ENCODE data around the gene TNFSF13.

The TNFSF13 gene

DNA sequence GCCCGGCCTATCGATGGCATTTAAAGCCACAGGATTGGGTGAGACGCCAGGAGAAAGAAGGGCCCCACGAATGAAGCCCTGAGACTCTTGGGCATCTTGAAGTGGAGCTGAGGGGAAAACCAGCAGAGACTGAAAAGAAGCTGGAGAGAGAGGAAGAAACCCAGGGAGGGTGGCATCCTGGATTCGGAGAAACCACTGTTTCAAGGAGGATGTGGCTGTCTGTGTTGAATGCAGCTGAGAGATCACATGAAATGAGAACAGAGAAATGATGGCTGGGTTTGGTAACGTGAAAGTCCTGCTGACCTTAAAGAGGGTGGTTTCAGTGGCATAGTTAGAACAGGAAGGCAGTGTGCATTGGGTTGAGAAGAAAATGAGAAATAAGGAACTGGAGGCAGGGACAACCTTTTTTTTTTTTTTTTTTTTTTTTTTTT is 5.9 kb upstream of the TNFSF13 start:
- no peak for DNase-seq

DNA sequence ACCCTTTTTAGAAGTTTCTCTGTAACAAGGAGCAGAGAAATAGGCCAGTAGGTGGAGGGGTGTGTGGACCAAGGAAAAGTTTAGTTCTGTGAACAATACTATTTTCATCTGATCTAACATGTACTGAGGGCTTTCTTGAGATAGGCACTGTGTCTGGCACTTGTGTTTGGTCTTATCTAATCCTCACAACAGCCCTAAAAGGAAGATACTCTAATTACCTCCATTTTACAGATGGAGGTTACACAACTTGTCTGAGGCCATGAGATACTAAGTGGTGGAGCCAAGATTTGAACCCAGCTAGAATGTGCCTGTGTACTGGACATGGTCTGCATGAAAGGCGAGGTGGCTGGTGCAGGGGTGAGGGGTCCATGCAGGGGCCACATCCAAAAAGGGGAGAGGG is 5.2 kb upstream of the TNFSF13 start:
- DNase-seq, result no peak

DNA sequence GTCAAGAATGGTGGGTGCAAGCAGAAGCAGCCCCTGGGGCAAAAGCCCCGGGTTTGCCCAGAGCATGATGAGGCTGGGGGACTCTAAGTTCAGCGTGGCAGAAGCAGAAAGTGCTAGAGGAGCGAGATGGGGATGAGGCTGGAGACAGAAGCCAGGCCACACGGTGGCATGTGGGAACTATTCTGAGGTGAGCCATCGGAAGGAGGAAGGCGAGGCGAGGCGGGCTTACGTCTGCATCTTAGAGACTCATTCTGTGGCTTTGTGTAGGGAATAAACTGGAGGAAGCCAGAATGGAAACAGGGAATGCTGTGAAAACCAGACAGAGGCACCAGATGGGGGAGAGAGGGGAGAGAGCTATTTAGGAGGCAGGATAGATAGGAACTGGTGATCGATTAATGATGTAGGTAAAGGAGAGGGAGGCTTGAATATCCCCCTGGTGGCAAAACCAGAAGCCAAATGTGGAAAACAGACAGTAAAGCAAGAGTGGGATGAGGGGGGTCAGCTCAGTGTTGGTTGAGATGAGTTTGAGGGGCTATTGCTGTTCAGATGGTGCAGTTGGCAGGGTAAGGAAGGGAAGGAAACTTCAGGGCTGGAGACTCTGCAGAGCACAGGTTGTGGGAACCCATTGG is 3.1 kb upstream of the TNFSF13 start:
- DNase-seq, result no peak

DNA sequence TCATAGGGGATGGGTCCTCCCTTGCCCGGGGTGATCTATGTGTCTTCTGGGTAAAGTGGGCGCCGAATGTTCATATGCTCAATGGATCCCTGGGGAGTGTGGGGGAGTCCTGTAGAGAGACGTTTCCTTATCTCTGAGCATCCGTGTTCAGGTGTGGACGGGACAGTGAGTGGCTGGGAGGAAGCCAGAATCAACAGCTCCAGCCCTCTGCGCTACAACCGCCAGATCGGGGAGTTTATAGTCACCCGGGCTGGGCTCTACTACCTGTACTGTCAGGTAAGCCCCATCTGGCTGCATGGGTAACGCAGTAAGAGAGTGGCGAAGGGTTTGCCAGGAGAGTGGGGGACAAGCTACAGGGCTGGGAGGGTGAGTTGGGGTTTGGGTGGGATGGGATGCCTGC is 1.9 kb upstream of the TNFSF13 start:
- DNase-seq, result no peak

DNA sequence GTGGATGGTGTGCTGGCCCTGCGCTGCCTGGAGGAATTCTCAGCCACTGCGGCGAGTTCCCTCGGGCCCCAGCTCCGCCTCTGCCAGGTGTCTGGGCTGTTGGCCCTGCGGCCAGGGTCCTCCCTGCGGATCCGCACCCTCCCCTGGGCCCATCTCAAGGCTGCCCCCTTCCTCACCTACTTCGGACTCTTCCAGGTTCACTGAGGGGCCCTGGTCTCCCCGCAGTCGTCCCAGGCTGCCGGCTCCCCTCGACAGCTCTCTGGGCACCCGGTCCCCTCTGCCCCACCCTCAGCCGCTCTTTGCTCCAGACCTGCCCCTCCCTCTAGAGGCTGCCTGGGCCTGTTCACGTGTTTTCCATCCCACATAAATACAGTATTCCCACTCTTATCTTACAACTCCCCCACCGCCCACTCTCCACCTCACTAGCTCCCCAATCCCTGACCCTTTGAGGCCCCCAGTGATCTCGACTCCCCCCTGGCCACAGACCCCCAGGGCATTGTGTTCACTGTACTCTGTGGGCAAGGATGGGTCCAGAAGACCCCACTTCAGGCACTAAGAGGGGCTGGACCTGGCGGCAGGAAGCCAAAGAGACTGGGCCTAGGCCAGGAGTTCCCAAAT is 1.3 kb upstream of the TNFSF13 start:
- DNase-seq, result no peak

DNA sequence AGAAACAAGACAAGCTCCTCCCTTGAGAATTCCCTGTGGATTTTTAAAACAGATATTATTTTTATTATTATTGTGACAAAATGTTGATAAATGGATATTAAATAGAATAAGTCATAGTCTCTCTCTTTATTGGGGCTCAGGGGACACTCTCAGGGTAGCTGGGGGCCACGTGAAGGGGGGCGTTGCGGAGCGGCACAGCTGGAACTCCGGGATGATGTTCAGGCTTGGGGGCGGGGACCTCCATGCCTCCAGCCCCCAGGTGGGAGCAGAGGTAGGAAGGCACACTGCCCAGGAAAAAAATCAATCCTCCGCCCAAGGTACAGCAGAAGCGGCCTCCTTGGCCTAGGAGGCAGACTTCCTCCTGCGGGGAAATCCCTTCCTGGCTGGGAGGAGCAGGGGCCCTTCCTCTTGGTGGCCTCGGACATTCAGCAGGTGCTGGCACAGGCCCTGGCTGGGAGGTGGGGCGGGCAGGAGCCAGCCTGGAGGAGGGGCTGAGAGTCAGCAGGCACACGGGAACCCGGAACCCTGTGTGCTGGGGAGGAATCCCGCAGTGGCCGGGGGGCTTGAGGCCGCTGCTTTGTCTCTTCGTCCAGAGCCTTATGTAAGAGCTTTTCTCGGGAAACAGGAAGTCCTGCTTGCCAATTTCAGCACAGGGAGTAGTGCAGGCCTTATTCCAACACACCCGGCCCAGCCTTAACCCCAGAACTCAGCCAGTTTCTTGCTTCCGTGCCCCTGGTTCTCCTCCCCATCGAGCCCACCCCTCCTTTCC is 591 bp upstream of the TNFSF13 start:
- DNase-seq, result no peak

DNA sequence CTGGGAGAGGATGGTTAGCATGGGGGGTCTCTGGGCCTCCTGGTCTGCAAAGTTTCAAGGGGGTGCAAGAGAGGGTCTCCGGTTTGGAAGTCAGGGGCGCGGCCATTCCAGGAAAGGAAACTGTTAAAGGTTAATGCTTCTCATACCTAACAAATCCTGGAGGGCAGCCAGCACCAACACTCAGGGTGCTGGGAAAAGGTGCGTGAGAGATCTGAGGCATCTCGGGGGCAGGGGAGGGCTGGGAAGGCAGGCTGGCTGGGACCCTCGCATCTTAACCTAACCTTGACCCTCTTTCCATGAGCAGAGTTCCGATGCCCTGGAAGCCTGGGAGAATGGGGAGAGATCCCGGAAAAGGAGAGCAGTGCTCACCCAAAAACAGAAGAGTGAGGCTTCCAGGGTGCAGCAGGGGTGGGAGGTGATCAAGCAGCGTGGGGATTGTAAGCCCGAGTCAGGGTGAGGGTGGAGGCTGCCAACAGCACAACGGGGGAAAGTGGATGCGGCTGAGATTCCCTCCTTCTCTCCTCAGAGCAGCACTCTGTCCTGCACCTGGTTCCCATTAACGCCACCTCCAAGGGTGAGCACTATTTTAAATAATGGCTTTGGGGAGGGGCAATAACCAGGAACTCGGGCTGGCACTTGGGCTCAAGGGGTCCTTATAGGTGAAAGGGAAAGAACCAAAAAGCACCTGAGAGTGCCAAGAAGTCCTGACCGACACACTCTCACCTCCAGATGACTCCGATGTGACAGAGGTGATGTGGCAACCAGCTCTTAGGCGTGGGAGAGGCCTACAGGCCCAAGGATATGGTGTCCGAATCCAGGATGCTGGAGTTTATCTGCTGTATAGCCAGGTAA is 996 bp downstream of the TNFSF13 start:
- DNase-seq, result no peak

DNA sequence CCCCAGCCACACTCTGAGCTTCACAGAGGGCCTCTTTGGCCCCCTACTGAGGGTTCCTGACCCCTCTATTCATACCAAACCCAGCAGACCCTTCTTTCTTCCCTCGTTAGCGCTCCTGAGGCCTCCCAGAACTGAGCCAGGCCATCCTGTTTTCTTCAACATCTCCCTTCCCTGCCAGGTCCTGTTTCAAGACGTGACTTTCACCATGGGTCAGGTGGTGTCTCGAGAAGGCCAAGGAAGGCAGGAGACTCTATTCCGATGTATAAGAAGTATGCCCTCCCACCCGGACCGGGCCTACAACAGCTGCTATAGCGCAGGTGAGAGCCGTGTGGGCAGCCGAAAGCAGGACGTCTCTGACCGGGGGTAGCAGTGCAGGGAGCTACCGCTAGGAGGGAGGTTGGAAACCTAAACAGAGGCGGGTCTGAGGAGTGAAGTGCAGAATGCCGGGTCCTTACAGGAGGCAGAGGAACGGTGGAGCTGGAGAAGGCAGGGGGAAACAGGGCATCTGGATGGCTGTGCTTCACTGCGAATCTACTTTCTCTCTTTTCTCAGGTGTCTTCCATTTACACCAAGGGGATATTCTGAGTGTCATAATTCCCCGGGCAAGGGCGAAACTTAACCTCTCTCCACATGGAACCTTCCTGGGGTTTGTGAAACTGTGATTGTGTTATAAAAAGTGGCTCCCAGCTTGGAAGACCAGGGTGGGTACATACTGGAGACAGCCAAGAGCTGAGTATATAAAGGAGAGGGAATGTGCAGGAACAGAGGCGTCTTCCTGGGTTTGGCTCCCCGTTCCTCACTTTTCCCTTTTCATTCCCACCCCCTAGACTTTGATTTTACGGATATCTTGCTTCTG is 1.9 kb downstream of the TNFSF13 start:
- DNase-seq, result peak; percentile 42 to 54

DNA sequence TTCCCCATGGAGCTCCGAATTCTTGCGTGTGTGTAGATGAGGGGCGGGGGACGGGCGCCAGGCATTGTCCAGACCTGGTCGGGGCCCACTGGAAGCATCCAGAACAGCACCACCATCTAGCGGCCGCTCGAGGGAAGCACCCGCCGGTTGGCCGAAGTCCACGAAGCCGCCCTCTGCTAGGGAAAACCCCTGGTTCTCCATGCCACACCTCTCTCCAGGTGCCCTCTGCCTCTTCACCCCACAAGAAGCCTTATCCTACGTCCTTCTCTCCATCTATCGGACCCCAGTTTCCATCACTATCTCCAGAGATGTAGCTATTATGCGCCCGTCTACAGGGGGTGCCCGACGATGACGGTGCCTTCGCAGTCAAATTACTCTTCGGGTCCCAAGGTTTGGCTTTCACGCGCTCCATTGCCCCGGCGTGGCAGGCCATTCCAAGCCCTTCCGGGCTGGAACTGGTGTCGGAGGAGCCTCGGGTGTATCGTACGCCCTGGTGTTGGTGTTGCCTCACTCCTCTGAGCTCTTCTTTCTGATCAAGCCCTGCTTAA is 2.6 kb downstream of the TNFSF13 start:
- peak; percentile 82 to 84 for DNase-seq

DNA sequence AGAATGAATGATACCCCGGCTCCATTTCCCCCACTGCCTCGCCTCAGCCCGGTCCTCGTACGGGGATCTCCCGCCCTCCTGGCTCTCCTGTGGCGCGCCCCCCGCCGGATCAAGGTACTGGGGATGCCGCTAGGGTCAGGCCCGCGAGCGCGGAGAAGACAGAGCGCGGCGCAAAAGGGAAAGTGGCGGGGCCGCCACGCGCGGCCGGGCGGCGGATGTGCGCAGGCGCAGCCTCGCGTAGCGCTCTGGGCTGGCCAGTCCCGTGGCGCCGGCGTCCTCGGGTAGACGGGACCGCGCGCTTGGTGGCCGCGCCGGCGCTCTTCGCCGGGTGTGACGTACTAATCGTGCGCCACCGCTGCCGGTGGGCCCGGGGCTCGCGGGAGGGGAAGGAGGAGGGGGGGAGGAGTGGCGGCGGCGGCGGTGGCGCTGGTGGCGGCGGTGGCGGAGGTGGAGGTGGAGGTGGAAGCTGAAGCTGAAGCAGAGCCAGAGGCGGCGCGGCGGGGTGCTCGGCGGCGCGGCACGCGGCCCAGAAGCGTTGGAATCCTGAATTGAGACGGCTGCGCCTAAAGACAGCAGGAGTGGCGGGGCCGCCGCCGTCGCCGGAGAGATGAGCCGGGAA is 3.1 kb downstream of the TNFSF13 start, which contains the start of gene SENP3:
TSS of gene SENP3 (plus strand) at position 331 of the 619 bp plus-strand sequence. CDS start 1,158 bp downstream, outside the sequence.
- peak; percentile 90 to 92 for DNase-seq

DNA sequence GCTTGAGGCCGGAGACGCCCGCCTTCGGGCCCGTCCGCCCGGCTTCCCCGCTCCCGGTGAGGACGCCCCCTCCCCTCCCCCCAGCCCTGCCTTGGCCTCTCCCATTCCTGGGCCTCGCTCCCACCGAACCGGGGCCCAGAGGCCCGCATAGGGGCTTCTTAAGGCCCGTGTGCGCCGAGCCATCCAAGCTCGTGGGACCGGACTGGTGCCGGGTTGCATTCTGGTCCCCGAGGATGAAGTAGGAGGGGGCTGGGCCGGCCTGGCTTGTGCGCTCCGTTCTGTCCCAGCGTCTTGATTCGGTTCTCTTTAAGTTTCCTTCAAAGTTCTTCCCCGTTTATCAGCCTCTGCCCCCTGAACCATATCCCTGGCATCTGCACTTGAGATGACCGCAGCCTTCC is 3.7 kb downstream of the TNFSF13 start:
- no peak for DNase-seq

DNA sequence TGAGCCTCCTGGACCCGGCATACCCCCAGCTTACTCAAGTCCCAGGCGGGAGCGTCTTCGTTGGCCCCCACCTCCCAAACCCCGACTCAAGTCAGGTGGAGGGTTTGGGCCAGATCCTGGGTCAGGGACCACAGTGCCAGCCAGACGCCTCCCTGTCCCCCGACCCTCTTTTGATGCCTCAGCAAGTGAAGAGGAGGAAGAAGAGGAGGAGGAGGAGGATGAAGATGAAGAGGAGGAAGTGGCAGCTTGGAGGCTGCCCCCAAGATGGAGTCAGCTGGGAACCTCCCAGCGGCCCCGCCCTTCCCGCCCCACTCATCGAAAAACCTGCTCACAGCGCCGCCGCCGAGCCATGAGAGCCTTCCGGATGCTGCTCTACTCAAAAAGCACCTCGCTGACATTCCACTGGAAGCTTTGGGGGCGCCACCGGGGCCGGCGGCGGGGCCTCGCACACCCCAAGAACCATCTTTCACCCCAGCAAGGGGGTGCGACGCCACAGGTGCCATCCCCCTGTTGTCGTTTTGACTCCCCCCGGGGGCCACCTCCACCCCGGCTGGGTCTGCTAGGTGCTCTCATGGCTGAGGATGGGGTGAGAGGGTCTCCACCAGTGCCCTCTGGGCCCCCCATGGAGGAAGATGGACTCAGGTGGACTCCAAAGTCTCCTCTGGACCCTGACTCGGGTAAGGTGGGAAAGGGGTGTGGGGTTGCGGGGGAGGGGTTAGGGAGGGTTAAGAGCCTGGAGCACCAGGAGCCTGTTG is 4.7 kb downstream of the TNFSF13 start:
- DNase-seq, result no peak

DNA sequence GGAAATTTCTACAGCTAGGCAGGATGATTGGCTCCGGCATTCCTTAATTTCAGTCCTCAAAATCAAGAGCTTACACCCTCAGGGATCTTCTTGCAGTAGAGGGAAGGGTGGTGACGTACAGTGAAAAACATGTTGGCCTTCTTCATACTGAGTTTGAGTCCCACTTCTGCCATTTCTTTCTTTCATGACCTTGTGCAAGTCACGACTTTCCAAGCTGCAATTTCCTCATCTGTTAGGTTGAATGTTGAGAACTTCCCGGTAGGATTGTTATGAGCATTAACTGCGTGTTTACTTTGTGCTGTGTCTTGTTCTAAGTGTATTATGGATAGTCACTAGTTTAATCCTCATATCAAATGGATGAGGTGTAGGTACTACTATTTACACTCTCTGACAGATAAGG is 11.0 kb downstream of the TNFSF13 start:
- no peak for DNase-seq

DNA sequence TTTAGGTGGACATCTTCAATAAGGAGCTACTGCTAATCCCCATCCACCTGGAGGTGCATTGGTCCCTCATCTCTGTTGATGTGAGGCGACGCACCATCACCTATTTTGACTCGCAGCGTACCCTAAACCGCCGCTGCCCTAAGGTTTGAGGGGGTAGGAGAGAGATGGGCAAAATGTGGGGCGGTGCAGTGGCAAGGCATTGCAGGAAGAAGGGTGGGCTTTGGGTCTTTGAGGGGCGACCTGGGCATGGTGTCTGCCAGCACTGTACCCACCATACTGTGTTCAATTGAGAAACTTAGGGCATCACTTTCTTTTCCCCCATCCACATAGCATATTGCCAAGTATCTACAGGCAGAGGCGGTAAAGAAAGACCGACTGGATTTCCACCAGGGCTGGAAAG is 11.8 kb downstream of the TNFSF13 start:
- DNase-seq, result no peak

DNA sequence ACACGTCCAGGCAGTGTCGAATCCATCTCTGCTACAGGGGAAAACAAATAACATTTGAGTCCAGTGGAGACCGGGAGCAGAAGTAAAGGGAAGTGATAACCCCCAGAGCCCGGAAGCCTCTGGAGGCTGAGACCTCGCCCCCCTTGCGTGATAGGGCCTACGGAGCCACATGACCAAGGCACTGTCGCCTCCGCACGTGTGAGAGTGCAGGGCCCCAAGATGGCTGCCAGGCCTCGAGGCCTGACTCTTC is 13.7 kb downstream of the TNFSF13 start:
- no peak for DNase-seq

DNA sequence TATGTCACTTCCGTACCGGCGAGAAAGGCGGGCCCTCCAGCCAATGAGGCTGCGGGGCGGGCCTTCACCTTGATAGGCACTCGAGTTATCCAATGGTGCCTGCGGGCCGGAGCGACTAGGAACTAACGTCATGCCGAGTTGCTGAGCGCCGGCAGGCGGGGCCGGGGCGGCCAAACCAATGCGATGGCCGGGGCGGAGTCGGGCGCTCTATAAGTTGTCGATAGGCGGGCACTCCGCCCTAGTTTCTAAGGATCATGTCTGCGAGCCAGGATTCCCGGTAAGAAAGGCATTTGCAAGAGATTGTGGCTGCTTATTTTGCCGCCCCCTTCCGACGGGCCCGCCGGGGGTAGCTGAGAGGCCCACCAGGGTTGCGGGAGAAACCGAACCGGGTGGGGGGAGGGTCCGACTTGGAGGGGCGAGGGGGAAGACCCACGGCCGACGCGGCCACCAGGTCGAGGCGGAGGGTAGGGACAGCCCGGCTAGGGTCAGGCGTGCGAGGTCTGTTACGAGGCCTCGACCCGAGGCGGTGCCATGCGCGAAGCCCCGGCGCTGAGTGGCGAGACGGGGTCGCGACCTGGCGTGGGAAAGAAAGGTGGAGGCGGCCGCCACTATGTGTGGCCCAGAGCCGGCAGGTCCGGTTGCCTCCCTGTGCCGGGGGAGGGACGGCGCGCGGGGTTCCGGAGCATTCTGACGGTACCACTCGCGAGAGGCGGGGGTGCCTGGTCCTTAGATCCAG is 14.2 kb downstream of the TNFSF13 start:
- DNase-seq, result peak; percentile 99 to 100

DNA sequence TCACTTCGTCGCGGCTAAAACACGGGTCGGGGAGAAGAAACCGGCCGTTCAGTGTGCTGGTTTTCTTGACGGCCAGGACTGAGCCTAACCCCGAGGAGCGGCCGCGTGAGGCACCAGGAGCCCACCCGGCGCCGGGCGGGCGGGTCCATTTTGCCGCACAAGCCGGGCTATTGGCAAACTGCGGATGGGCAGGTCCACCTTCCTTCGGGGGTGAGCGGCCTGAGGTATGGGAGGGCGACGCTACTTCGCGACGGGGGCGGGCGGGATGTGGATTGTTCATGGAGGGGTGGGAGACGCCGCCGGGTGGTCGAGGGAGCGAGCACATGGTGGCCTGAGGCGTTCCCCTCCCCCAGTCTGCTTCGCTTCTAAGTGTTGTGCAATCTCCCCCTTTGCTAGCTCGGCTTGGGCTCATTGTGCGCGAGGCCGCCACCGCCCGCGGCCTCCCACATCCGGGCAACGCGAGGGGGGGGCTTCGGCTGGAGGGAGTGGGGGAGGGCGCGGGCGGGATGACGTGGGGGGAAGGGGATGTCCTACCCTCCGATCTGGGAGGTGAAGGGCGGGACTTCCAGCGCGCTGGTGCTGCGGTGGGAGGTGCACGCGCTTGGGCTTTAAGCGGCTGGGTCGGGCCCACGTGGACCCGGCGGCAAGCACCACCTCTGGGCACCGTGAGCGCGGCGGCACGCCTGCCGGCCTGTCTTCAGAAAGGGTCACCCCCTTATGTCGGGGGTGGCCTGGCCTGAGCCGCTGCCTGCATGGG is 15.0 kb downstream of the TNFSF13 start:
- DNase-seq, result peak; percentile 90 to 92

DNA sequence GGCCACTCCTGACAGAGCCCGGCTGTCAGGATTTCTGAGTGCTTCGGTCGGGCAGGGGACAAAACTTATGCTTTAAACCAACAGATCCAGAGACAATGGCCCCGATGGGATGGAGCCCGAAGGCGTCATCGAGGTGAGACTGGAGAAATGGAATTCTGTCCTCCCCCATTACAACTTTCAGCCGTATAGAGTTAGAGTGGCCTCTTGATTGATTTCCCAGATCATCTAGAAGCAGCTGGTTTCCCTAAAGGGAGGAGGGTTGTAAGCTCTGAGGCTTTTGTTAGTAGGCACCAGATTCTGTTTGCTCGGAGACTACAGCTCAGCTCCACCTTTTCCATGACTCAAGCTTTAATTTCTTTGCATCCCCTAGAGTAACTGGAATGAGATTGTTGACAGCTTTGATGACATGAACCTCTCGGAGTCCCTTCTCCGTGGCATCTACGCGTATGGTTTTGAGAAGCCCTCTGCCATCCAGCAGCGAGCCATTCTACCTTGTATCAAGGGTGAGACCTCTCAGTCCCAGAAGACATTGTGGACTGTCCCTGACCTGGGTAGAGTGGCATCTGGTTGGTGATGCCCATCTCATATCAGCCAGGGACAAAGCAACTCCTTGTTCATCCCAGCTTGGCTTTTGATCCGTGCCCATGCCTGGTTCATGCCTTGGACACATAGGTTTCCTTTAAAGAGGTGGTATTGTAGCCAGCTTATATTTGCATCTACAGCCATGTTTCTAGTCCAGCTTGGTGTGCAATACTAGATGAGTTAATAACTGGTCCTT is 15.8 kb downstream of the TNFSF13 start:
- DNase-seq, result no peak

DNA sequence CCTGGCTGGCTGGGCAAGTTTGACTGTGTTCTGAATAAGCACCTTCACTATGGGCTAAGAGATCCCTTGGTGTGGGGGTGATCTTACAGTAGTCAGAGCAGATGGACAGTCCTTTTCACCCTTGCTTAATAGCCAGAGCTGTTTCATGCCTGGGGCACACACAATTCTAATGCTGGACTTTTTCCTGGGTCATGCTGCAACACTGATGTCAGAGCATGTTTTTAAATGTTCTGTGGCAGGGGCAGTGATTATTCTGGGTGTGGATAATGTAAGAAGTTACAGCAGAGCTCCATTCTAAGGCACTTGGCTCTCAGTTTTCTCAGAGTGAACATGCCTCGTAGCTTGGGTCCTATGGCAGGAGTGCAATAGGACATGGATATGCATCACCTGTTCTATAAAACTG is 16.9 kb downstream of the TNFSF13 start:
- DNase-seq, result no peak

Measured in stimulated activated CD4-positive, alpha-beta T cell treated with anti-CD3 and anti-CD28 coated beads, Interleukin-4, amount 100 ng/mL, for 4 hours (primary cell).